NCI-H510A treated with DMSO at 0.1 percent for 48 hours (cell line): ENCODE data around the gene PCDH9.

Experiments
- DNase-seq: peaks from one replicate; lab custom pipeline; 2025; lab: John Stamatoyannopoulos, UW

Gene PCDH9

DNA sequence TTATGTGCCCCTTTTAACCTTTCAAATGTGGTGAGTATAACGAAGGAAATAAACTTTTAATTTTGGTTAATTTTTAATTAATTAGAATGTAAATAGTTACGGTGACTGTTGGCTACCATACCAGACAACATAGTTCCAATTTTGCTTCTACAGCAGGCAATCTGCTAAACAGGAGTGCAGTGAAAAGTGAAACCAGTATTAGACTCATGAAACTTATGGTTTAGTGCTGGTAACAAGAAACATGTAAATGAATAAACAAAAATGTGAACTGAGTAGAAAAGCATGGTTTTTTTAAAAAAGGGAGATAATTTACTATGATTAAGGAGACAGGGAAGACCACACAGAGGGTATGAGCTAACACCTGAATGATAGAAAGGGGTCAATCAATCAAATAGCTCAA is 478.4 kb downstream of the PCDH9 start:
- DNase-seq = no peak

- no peak for DNase-seq
These were observed 481.4 kb downstream of the PCDH9 start for GRCh38 chr13:66748712-66749111.

GRCh38 chr13:66745307-66745706 is 484.8 kb downstream of the PCDH9 start:
- DNase-seq = no peak

- no peak for DNase-seq
These were observed 506.6 kb downstream of the PCDH9 start for GRCh38 chr13:66723576-66723975.

GRCh38 chr13:66716538-66716937 is 513.6 kb downstream of the PCDH9 start:
- no peak for DNase-seq

- DNase-seq = no peak
These were observed 515.3 kb downstream of the PCDH9 start for GRCh38 chr13:66714795-66715194.

DNA sequence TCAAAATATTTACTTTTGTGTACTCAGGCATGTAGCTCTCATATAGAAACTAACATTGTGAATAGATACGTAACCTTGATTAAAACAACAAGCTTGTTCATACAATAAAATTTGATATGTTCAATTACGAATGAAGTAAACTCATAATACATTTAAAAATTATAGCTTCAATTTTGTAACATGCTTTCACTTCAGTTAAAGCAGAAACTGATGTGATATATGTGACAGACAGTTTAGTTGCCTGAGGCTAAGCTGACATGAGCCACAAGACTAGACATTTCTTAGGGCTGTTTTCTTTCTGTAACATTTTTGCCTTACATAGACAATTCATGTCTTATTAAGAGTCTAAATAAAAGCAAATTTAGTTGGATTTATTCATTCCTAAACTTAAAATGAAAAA is 526.0 kb downstream of the PCDH9 start:
- no peak for DNase-seq

GRCh38 chr13:66703597-66703996 is 526.5 kb downstream of the PCDH9 start:
- no peak for DNase-seq

- DNase-seq = peak; percentile 21
These were observed 530.0 kb downstream of the PCDH9 start for GRCh38 chr13:66700117-66700601.

DNA sequence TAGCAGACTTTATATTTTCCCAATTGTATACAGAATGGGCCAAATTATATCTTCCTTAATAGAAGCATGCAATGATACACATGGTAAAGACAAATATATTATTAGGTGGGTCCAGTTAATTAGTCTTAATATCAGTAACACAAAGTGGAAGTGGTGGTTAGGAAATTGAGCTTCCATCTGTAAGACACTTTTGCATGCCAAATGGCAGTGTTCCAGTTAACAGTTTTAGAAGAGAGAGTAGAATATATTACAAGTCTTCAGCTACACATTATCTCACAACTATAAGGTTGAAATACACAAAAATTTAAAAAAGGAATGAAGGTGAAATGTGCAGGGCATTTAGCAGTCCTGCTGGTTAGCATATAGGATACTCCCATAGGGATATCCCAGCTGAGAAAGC is 536.5 kb downstream of the PCDH9 start:
- DNase-seq = no peak

GRCh38 chr13:66691149-66691548 is 539.0 kb downstream of the PCDH9 start:
- DNase-seq = no peak

GRCh38 chr13:66689628-66690027 is 540.5 kb downstream of the PCDH9 start:
- DNase-seq = peak; percentile 16

- no peak for DNase-seq
These were observed 541.0 kb downstream of the PCDH9 start for GRCh38 chr13:66689037-66689619.

GRCh38 chr13:66681403-66681802 is 548.7 kb downstream of the PCDH9 start:
- no peak for DNase-seq

- no peak for DNase-seq
These were observed 550.1 kb downstream of the PCDH9 start for GRCh38 chr13:66680031-66680430.

DNA sequence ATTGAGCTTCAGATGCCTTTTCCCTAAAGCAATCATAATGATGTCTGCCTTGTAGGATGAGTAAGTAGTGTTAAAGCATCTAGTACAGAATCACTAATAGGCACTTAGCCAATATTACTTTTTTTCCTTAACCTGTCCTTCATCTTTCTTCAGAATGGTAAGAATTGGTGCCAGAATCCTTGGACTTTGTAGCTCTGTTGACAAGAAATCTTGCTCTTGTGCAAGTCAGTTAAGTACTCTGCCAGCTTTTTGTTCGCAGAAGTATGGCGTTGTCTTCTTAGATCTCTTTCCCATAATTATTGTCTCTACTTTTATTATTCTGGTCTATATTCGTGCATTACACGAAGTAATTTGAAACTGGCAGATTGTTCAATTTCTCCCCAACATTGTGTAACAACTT is 554.5 kb downstream of the PCDH9 start:
- DNase-seq = no peak

DNA sequence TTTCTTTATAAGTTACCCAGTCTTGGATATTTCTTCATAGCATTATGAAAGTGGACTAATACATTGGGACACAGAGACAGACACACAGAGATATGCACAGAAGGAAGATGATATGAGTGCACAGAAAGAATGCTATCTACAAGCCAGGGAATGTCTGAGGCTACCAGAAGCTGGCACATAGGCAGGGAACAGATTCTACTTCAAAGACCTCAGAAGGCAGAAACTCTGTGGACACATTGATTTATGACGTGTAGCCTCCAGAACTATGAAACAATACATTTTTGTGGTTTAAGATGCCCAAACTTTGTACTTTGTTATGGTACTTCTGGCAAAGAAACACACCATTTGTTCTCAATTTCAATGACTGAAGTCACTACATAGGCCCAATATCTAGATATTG is 556.7 kb downstream of the PCDH9 start:
- no peak for DNase-seq

DNA sequence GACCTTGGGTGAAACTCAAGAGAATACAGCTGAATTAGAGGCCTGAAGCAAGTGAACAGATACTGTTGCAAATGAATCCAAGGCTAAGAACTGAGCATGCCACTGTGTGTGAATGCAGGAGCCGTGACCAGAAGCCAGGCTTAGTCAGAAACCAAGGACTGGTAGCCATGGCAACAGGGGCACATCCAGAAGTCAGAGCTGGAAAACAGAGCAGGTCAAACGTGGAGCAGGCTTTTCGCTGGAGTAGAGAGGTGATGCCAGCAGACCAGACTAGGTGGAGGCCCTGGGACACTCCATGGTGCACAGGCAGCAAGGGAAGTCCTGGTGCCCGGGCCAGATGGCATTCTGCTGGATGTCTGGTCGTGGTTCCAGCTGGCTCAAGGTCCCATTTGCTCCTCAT is 564.1 kb downstream of the PCDH9 start:
- peak; percentile 43 for DNase-seq

GRCh38 chr13:66663711-66664110 is 566.4 kb downstream of the PCDH9 start:
- DNase-seq = no peak

- no peak for DNase-seq
These were observed 566.9 kb downstream of the PCDH9 start for GRCh38 chr13:66663206-66663605.

- DNase-seq = no peak
These were observed 568.8 kb downstream of the PCDH9 start for GRCh38 chr13:66661336-66661735.

- no peak for DNase-seq
These were observed 569.7 kb downstream of the PCDH9 start for GRCh38 chr13:66660468-66660813.

DNA sequence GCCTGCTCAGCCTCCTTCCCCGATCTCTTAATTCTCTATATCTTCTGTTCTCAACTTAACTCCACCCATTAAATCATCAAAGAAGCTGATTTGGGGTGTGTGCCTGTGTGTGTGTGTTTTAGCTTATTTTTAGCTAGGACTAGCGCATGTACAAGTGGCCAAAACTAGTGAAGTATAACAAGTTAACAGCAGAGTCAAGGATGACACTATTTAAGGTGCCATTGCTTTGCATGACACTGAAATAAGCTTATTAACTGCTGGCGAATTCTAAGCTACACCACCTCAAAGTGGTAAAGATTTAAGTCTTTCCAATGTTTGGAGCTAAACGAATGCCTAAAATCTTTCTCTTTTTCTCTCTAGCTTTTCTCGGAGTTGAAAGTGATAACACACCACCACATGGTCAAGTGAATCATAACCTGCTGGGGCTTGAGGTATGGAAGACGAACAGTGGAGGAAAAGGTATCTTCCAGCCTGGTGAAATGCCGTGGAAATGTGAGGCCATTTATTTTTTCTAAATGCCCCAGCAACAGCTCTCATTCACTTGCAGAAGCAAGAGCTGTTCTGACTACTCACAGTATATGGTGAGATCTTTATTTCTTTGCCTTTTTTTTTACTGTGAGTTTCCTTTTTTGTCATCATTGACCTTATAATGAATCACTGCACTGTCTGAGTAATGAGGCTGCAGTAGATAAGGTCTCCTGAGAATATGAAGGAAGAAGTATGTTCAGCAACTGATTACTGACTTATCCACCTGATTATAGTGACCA is 570.3 kb downstream of the PCDH9 start:
- peak; percentile 36 for DNase-seq

- peak; percentile 36 for DNase-seq
These were observed 570.9 kb downstream of the PCDH9 start for GRCh38 chr13:66659286-66659685.
